ENCODE data around the gene LRRC74A.

LRRC74A gene

GRCh38 chr14:76810953-76811400 lies 15.2 kb upstream of the LRRC74A start:
- peak; percentile 6 for DNase-seq

- no peak for DNase-seq
Observed at GRCh38 chr14:76811561-76811960, 14.6 kb upstream of the LRRC74A start.

GRCh38 chr14:76812093-76812421 lies 14.2 kb upstream of the LRRC74A start:
- no peak for DNase-seq

GRCh38 chr14:76812422-76813383 lies 13.5 kb upstream of the LRRC74A start, which contains the start of gene ANGEL1:
ANGEL1 (minus strand) TSS chr14:76812882; CDS start chr14:76812827, 55 bp downstream.
- peak; percentile 64 for DNase-seq

- DNase-seq, result no peak
Observed at GRCh38 chr14:76814726-76815645, 11.2 kb upstream of the LRRC74A start.

- DNase-seq, result no peak
Observed at GRCh38 chr14:76820700-76821099, 5.5 kb upstream of the LRRC74A start.

GRCh38 chr14:76827696-76828296 lies 1.6 kb downstream of the LRRC74A start:
- no peak for DNase-seq

- no peak for DNase-seq
Observed at GRCh38 chr14:76828339-76829012, 2.3 kb downstream of the LRRC74A start.

- no peak for DNase-seq
Observed at GRCh38 chr14:76829013-76829365, 2.8 kb downstream of the LRRC74A start.

- no peak for DNase-seq
Observed at GRCh38 chr14:76829650-76830421, 3.6 kb downstream of the LRRC74A start.

- no peak for DNase-seq
Observed at GRCh38 chr14:76830556-76830955, 4.3 kb downstream of the LRRC74A start.

GRCh38 chr14:76832503-76832988 lies 6.3 kb downstream of the LRRC74A start:
- no peak for DNase-seq

- no peak for DNase-seq
Observed at GRCh38 chr14:76833011-76833410, 6.8 kb downstream of the LRRC74A start.

GRCh38 chr14:76834241-76834661 lies 8.0 kb downstream of the LRRC74A start:
- no peak for DNase-seq

- no peak for DNase-seq
Observed at GRCh38 chr14:76836029-76836630, 9.9 kb downstream of the LRRC74A start.

GRCh38 chr14:76837524-76837923 lies 11.3 kb downstream of the LRRC74A start:
- no peak for DNase-seq

GRCh38 chr14:76842414-76842813 lies 16.2 kb downstream of the LRRC74A start:
- no peak for DNase-seq

GRCh38 chr14:76844223-76844622 lies 18.0 kb downstream of the LRRC74A start:
- no peak for DNase-seq

GRCh38 chr14:76846331-76847047 lies 20.3 kb downstream of the LRRC74A start:
- DNase-seq, result no peak

- DNase-seq, result no peak
Observed at GRCh38 chr14:76848879-76849278, 22.7 kb downstream of the LRRC74A start.

Measured in NCI-H2081 treated with DMSO at 0.1 percent for 48 hours (cell line).